Esophagus muscularis mucosa (tissue), 4 donors: ENCODE measurements around the gene PHF21A.
"Not testable (repeated sequence)": the region's sequence is repeated elsewhere in the genome, so short reads cannot be mapped to it uniquely, and the experiment has no call there.

Source experiments
- CTCF ChIP-seq, 3 experiments: fragments of 200-600 bp in 2 of 3; fragments of 450-650 bp in 1 of 3; sonication (generic) in 2 of 3; IDR thresholded peaks; one replicate each; pipeline ENCODE4 v1.5.1; 2017 to 2019; ENCODE audit warnings: antibody characterized with exemption in 3 of 3, mild to moderate bottlenecking in 2 of 3, moderate library complexity in 1 of 3
- EP300 ChIP-seq: sonication (generic); formaldehyde crosslinking; IDR thresholded peaks from one replicate; pipeline ENCODE4 v1.6.1; 2017; ENCODE audit warnings: antibody characterized with exemption
- POLR2A ChIP-seq: fragments of 450-650 bp; IDR thresholded peaks from one replicate; pipeline ENCODE4 v1.6.1; 2017; ENCODE audit warnings: antibody characterized with exemption, moderate library complexity, mild to moderate bottlenecking, low read depth
- POLR2AphosphoS5 ChIP-seq, 2 donors: sonication (generic); formaldehyde crosslinking; IDR thresholded peaks; one replicate each; pipeline ENCODE4 v1.6.1; 2017; ENCODE audit warnings: antibody characterized with exemption in 2 of 2

- TF ChIP-seq CTCF (IDR thresholded peaks at IDR 0.05); POLR2A; EP300; POLR2AphosphoS5 (IDR thresholded peaks at IDR 0.05): not testable (repeated sequence)
Observed at GRCh38 chr11:46014168-46014567, 107.1 kb downstream of the PHF21A start.
